Endodermal cell (in vitro differentiated cells): ENCODE measurements around the gene NEB. TPM values are rescaled to one million over a fixed set of nuclear protein-coding genes. Genes with fewer than 3 reads are reported as not detected.

Source experiments
- DNase-seq: peaks from one replicate; pipeline ENCODE4 v3.0.0-alpha.2; 2017
- H3K27ac ChIP-seq: 2 replicates; pipeline ENCODE4 v1.5.1; 2013; ENCODE audit warnings: mild to moderate bottlenecking, low read depth, low read length, moderate library complexity
- H3K27me3 ChIP-seq: 2 replicates; pipeline ENCODE4 v1.6.1; 2013; ENCODE audit warnings: mild to moderate bottlenecking, low read length, moderate library complexity; ENCODE audit not compliant: insufficient read depth, control insufficient read depth, poor library complexity, severe bottlenecking
- H3K36me3 ChIP-seq: 2 replicates; pipeline ENCODE4 v1.7.0; 2013; ENCODE audit warnings: mild to moderate bottlenecking, low read length, moderate library complexity; ENCODE audit not compliant: control insufficient read depth, insufficient read depth
- H3K4me1 ChIP-seq: one replicate; pipeline ENCODE4 v1.7.0; 2013; ENCODE audit warnings: low read length; ENCODE audit not compliant: control insufficient read depth, insufficient read depth
- H3K4me3 ChIP-seq: 2 replicates; pipeline ENCODE4 v1.5.1; 2013; ENCODE audit warnings: mild to moderate bottlenecking, low read length, moderate library complexity
- H3K9ac ChIP-seq: 2 replicates; pipeline ENCODE4 v1.6.1; 2013; ENCODE audit warnings: mild to moderate bottlenecking, low read length, moderate library complexity; ENCODE audit not compliant: poor library complexity, severe bottlenecking; ENCODE audit errors: extremely low read depth
- H3K9me3 ChIP-seq: 2 replicates; pipeline ENCODE4 v1.6.1; 2013; ENCODE audit warnings: mild to moderate bottlenecking, low read length, moderate library complexity; ENCODE audit not compliant: control insufficient read depth
- H3K27ac Mint-ChIP-seq: 2 replicates; pipeline ENCODE4 v1.8.0; 2020; ENCODE audit warnings: mixed read lengths
- H3K27me3 Mint-ChIP-seq: 2 replicates; pipeline ENCODE4 v1.8.0; 2021; ENCODE audit warnings: mild to moderate bottlenecking, mixed read lengths; ENCODE audit not compliant: insufficient read depth
- H3K36me3 Mint-ChIP-seq: 2 replicates; pipeline ENCODE4 v1.8.0; 2020; ENCODE audit warnings: low read depth, mixed read lengths
- H3K4me1 Mint-ChIP-seq: 2 replicates; pipeline ENCODE4 v1.8.0; 2020; ENCODE audit warnings: mixed read lengths
- H3K4me3 Mint-ChIP-seq: 2 replicates; pipeline ENCODE4 v1.8.0; 2020; ENCODE audit warnings: mild to moderate bottlenecking, moderate library complexity, mixed read lengths
- H3K9me3 Mint-ChIP-seq: 2 replicates; pipeline ENCODE4 v1.8.0; 2020; ENCODE audit warnings: mild to moderate bottlenecking, mixed read lengths
- WGBS, 2 experiments: methylation state at CpG; one replicate each; pipeline versions ENCODE4 v1.1.5 to v1.1.7; 2013; ENCODE audit warnings: missing lambda C conversion rate in 2 of 2, mixed read lengths in 1 of 2; ENCODE audit not compliant: insufficient coverage in 1 of 2, insufficient read length in 1 of 2; 5-methylcytosine and 5-hydroxymethylcytosine counted together
- total RNA-seq, 2 donors: library from RNA; stranded (reverse); fragmentation: NEBNext Ultra II Directional in 1 of 2; extraction: Animal tissue kit (Norgen Biotek cat#: 25700) in 1 of 2; gene quantifications; 2 replicates in 1 of 2; 3 replicates in 1 of 2; pipeline ENCODE4 v1.2.1, GENCODE V29; 2021
- TF ChIP-seq, protein P1 (sequence below): fragments of 200-600 bp; sonication (generic); conservative IDR thresholded peaks from 2 replicates; pipeline ENCODE4 v1.5.0; 2021; ENCODE audit warnings: antibody characterized with exemption, mild to moderate bottlenecking

The NEB gene
- total RNA-seq, 2 donors from 2014 or later: 4.4 to 5.4 TPM

DNA sequence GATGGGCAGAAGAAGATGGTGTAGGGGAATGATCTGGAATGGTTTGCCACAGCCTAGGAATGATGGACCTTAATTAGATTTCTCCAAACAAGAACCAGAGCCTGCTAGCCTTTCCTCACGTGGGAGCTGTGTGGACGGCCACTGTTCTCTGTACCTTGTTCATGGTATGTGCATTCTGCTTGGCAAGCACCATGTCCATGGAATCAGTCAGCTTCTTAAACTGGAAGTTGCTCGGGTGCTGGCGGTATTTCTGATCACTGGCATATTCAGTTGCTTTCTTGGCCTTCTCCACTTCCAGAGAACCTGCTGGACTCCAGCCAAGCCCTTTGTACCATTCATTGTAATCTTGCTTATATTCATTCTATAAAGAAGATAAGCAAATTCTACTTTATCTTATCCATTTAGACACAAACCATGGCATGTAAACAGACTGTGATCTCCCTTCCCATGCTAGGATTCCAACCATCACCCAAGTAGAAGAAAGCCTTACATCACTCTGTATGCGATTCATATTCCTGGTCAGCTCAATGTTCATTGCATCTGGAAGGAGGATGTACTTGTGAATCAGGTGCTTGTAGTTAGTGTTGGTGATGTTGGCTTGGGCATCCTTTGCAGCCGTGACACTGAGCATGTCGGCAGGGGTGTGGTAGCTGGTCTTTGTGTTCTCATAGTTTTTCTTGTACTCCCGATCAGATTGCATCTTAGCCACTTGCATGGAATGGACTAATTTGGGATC, 78.4 kb downstream of the NEB start:
- no peak overlapping the region for H3K4me3 ChIP-seq
- Mint-ChIP-seq H3K4me3 (no peak overlapping the region), H3K4me1 (no peaks in the 10 kb centered on the region), H3K36me3 (peaks cover 3% of the 10 kb centered on the region), H3K27ac (no peak overlapping the region), H3K27me3 (no peaks in the 10 kb centered on the region), H3K9me3 (no peaks in the 10 kb centered on the region)
- no peak overlapping the region for H3K27ac ChIP-seq
- H3K27me3 ChIP-seq: no peaks in the 10 kb centered on the region
- no peak for DNase-seq
- H3K9me3 ChIP-seq: no peaks in the 10 kb centered on the region
- no peak overlapping the region for H3K9ac ChIP-seq
- TF ChIP-seq, protein P1, sequence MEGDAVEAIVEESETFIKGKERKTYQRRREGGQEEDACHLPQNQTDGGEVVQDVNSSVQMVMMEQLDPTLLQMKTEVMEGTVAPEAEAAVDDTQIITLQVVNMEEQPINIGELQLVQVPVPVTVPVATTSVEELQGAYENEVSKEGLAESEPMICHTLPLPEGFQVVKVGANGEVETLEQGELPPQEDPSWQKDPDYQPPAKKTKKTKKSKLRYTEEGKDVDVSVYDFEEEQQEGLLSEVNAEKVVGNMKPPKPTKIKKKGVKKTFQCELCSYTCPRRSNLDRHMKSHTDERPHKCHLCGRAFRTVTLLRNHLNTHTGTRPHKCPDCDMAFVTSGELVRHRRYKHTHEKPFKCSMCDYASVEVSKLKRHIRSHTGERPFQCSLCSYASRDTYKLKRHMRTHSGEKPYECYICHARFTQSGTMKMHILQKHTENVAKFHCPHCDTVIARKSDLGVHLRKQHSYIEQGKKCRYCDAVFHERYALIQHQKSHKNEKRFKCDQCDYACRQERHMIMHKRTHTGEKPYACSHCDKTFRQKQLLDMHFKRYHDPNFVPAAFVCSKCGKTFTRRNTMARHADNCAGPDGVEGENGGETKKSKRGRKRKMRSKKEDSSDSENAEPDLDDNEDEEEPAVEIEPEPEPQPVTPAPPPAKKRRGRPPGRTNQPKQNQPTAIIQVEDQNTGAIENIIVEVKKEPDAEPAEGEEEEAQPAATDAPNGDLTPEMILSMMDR: no peak
- H3K36me3 ChIP-seq: no peaks in the 10 kb centered on the region
- 89 to 95% methylated on average over 4 to 8 of the region's 8 CpGs for WGBS, 2 experiments
- H3K4me1 ChIP-seq: no peaks in the 10 kb centered on the region

GRCh38 chr2:151654891-151655290, 79.4 kb downstream of the NEB start:
- Mint-ChIP-seq H3K9me3 (no peaks in the 10 kb centered on the region), H3K4me3 (no peak overlapping the region), H3K27ac (no peak overlapping the region), H3K27me3 (no peaks in the 10 kb centered on the region), H3K4me1 (no peaks in the 10 kb centered on the region), H3K36me3 (no peaks in the 10 kb centered on the region)
- Histone ChIP-seq H3K9me3 (no peaks in the 10 kb centered on the region), H3K27ac (no peak overlapping the region), H3K9ac (no peak overlapping the region), H3K36me3 (no peaks in the 10 kb centered on the region), H3K4me1 (no peaks in the 10 kb centered on the region), H3K27me3 (no peaks in the 10 kb centered on the region), H3K4me3 (no peak overlapping the region)
- TF ChIP-seq, protein P1: no peak
- DNase-seq: no peak

DNA sequence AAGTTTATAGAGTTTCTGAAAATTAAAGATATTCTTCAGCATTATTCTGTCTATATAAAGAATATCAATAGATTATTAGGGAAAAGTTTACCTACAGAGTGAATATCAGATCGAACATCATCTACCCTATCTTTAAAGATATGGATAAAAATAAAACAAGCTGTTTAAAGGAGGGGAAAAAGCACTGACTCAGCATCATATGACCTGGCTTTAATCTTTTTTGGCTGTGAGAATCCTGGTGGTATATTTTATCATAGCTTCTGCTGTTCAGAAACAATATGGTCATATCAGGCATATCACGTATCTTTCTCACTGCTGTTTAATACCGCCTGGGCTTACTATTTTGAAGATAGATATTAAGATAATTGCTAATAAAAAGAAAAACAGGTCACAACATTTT, 80.2 kb downstream of the NEB start:
- H3K9me3 Mint-ChIP-seq: no peaks in the 10 kb centered on the region
- 73% methylated on average over 2 of the region's 3 CpGs; no CpG with 5 or more reads in 1 of the 2 experiments for WGBS, 2 experiments

More for the DNA sequence above, 80.2 kb downstream of the NEB start:
- H3K4me3 Mint-ChIP-seq: no peak overlapping the region
- Histone ChIP-seq H3K4me1 (no peaks in the 10 kb centered on the region), H3K9ac (no peak overlapping the region), H3K27me3 (no peaks in the 10 kb centered on the region), H3K36me3 (no peaks in the 10 kb centered on the region), H3K4me3 (no peak overlapping the region), H3K27ac (no peak overlapping the region), H3K9me3 (no peaks in the 10 kb centered on the region)
- TF ChIP-seq, protein P1: no peak
- DNase-seq: no peak
- no peaks in the 10 kb centered on the region for H3K27me3 Mint-ChIP-seq
- H3K4me1 Mint-ChIP-seq: no peaks in the 10 kb centered on the region
- no peaks in the 10 kb centered on the region for H3K36me3 Mint-ChIP-seq
- H3K27ac Mint-ChIP-seq: no peak overlapping the region
